Activated T-cell treated with anti-CD3 and anti-CD28 coated beads, Interleukin-2, amount 50 U/mL, for 48 hours (primary cell): ENCODE results near the gene S100A7.
"Not testable (repeated sequence)": the region's sequence is repeated elsewhere in the genome, so short reads cannot be mapped to it uniquely, and the experiment has no call there.

Source experiments
- DNase-seq, 2 experiments: peaks; one replicate each; pipeline ENCODE4 v3.0.0-alpha.2; 2020

The S100A7 gene

DNA sequence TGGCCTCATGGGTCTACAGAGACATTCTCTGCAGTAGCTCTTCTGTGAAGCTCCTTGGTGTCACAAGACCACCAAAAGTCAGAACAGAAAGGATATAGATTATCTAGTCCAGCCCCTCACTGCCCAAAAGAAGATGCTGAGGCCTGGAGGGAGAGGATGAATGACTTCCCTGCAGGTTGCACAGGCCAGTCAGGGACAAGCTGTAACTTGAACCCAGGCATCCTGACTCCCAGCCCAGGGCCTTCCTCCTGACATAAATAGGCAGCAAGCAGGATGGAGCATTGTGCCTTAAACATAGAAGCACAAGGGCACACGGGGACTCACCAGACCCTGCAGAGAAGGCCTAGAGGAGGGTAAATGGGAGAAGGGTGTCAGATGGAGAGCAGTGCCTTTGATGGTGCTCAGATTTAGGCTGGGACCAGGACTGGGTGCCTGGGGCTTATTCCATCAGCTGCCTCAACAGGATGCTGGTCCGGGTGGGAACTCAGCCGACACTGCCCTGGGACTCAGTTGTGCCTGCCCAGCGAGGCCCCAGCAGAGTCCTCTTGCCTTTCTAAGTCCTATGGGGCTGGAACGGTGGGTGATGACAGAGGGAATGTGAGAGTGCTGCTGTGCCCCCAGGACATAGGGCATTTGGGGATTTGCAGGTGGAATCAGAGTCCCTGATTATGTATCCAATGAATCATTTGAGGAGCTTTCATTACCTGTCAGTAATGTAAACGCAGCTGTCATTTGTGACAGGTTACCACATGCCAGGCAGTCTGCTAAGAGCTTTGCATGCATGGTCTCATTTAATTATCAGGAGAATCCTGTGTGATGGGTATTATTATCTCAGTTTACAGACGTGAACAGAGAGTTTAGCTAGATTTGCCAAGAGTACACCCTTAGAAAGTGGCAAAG, 30.9 kb downstream of the S100A7 start:
- DNase-seq: no peak

DNA sequence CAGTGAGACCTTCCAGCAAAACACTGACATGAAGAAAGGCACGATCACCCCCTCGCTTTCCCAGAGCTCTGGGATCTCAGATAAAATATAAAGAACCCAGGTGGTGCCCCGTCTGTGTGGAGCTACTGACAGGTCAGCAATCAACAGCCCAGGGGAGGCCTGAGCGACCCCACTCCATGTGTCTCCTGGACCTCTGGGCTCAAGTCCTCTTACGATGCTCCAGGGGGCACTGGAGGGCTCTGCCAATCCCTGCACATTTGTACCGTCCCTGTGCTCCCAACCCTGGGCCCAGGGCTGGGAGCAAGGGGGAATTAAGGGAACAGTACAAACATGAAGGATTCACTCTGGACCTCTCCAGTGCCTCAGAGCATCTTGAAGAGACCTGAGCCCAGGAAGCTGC, 31.7 kb downstream of the S100A7 start:
- no peak for DNase-seq

DNA sequence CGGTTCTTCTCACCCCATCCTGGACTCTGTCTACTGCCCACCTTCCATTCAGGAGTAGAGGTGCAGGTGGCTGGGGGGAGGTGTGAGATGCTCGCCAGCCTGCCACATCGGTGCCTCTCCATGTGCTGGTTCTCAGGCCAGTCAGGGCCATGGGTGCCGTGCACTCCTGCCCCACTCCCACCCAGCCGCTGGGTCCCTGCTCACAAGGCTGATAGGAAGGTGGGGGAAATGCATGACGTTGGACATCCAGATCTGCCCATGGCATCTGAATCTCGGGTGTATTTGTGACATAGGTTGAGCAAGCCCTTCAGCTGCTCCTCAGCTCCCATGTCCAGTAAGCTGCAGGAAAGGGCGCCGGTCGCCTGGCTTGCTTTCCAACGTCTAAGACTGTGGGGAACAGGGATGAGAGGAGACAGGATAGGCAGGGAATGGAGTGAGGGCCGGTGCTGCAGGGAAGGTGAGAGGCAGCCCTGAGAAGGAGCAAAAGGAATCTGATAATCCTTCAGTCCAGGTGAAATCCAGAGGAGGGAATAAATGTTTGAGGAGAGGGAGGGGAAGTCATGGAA, 32.3 kb downstream of the S100A7 start:
- no peak for DNase-seq

DNA sequence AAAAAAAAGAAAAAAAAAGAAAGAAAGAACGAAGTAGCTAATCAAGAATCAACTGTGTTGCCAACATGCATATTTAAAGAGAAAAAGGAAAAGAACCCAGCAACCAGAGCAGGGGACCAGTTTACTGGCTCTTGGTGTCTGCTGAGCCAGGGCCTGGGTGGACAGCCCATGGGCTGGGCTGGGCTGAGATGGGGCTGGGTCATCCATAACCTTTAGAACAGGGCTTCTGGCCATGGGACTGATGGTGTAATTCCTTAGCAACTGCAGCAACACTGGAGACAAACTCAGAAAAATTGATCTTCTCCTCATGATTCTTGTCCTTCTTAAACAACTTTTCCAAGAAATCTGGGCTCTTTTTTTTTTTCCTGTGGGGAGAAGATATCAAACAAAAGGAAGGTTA, 33.6 kb downstream of the S100A7 start:
- DNase-seq: no peak

DNA sequence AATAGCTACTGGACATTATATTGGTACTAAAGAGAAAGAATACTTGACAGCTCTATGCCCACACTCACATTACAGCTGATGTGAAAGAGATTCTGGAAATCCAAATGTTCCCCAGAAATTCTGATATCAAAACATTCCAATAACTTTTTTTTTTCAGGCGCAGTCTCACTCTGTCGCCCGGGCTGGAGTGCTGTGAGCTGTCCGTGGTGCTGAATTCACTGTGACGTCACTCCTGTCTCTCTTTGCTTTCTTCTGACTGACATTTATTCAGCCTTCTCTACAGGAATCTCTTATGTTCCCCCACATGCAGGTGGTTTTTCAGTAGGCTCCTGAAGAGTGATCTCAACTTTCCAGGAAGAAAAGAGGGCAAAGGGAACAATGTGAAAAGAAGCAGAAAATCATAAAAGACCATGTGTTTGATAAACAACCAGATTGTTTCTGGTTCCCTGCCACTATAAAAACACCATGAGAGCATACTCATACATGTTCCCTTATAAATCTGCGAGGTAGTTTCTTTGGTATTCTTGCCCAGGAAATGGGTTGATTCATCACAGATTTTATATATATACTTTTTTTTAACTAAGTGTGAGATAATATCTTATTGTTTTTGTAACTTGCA, 37.9 kb downstream of the S100A7 start:
- DNase-seq: peak; percentile 67 to 72

DNA sequence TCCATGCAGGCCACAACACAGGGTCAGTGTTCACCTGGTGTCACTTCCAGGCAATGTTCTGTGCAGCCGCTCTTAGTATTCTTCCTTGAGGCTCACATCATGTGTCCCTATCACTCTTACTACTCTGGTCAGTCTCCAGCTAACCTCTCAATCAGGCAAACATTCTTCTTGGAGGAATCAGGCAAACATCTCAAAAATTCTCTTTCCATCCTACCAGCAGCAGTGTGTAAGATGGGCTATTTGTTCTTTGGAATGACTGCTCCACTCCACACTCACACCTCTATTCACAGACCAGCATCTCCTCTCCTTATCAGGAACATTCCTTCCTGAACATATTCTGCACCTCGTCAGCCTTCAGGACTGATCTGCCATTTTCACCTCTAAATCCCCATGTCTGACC, 40.1 kb downstream of the S100A7 start:
- DNase-seq: no peak

DNA sequence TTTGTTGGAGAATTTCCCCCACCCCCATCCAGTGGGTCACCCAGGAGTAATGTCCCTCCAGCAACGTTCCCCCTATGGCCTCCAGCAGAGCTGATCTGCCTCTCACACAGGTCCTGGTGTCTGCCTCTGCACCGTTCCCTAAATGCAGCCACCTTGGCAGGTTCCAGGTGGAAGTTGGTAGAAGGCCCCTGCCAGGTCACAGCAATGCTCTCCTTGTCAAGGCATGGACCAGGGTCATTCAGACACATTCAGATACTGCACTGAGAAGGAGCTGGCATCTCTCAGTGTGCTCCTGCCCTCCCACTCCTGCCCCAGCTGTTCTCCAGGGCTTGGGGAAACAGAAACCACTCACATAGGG, 41.0 kb downstream of the S100A7 start:
- DNase-seq: not testable (repeated sequence)

DNA sequence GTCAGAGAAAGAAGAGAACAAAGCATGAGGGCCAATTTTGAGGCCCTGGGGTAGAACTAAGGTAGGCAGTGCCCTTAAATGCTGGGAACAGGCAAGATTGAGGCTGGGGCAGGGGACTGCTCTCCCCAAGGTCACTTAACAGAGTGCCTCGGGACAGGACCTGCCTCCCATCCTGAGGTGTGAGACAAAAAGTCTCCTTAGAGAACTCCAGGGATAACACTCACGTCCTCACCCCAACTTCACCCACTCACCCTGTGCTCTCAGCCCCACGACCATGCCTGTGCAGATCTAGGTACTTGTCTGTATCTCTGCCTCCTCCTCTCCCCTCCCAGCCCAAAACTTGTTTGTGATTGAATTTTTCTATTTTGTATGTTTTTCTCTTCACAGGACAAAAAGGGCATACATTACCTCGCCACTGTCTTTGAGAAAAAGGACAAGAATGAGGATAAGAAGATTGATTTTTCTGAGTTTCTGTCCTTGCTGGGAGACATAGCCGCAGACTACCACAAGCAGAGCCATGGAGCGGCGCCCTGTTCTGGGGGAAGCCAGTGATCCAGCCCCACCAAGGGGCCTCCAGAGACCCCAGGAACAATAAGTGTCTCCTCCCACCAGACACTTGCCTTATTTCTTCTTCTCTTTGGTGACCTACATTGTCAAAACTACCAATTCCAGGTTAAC, 41.6 kb downstream of the S100A7 start:
- not testable (repeated sequence) for DNase-seq

DNA sequence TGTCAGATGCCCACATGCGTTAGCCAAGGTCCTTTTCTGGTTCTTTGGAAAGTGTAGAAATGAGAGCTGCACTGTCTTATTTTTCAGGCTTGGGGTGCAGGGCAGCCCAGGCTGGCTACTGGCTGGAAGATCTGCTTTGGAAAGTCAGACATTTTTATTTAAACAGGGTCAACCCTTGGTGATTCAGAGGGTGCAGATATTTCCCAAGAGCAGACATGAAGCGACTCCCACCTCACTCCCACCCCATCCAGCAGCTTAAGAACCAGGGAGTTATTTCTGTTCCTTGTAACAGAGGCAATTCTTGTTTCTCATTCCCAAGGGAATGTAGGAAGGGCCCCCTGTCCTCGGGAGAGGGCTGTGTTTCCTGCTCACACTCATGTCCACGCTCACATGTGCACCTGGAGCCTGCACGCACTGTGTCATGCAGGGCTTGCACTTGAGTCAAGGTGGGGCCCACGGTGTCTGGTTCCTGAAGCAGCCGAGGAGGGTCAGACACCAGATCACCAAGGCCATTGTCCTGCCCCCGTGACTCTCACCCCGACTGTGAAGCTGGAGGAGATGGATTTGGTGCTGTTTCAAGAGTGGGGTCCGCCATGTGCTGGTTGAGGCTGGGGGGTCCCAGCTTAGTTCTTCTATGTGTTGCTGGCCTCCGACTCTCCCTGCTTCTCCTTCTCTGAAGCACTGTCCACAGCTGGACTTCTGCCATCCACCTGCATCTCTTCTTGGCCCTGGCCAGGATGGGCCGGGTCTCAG, 43.1 kb downstream of the S100A7 start:
- DNase-seq: no peak

DNA sequence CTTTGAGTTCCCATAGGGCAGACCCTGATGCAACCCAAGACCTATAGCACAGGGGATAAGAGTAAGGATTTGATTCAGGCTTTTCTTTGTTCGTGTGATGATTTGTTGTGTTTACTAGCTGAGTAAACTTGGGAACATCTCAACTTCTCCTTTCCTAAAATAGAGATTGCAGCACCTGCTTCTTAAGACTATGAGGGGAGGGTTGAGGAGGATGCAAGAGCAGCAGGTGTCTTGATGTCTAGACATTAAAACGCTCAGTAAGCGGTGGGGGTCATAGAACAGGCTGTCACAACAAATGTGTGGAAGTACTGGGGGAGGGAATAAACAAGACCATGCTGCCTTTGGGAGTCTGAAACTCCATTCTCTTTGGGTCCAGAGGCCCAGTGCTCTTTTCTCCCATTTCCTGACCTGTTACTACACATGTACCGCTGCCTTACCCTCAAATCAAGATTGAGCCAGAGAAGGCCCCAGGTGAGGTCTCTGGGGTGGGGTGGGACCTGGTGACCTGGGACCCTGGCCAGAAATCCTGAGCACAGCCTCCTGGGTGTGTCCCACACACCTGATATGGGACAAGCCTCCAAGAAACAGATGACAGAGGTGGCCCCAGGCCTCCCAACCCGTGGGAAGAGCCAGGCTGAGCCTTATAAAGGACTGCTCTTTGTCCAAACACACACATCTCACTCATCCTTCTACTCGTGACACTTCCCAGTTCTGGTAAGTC, 44.4 kb downstream of the S100A7 start, which contains the start of gene S100A7A:
S100A7A (plus strand) TSS at position 671 of the 721 bp plus-strand sequence. CDS start 1,563 bp downstream, outside the sequence.
- no peak for DNase-seq

DNA sequence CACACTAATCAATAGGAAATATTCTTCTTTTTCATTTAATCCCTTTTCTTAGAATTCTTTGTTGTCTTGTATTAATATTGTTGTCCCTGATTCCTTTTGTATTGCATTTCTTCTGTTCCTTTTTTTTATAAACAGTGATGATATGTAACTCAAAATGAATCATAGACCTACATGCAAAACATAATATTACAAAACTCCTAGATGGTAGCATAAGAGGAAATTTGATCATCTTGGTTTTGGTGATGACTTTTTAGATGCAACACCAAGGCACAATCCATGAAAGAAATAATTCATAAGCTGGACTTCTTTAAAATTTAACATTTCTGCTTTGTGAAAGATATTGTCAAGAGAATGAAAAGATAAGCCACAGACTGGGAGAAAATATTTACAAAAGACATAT, 46.5 kb downstream of the S100A7 start:
- DNase-seq: not testable (repeated sequence)
